ENCODE data around the gene STX2.

The STX2 gene

DNA sequence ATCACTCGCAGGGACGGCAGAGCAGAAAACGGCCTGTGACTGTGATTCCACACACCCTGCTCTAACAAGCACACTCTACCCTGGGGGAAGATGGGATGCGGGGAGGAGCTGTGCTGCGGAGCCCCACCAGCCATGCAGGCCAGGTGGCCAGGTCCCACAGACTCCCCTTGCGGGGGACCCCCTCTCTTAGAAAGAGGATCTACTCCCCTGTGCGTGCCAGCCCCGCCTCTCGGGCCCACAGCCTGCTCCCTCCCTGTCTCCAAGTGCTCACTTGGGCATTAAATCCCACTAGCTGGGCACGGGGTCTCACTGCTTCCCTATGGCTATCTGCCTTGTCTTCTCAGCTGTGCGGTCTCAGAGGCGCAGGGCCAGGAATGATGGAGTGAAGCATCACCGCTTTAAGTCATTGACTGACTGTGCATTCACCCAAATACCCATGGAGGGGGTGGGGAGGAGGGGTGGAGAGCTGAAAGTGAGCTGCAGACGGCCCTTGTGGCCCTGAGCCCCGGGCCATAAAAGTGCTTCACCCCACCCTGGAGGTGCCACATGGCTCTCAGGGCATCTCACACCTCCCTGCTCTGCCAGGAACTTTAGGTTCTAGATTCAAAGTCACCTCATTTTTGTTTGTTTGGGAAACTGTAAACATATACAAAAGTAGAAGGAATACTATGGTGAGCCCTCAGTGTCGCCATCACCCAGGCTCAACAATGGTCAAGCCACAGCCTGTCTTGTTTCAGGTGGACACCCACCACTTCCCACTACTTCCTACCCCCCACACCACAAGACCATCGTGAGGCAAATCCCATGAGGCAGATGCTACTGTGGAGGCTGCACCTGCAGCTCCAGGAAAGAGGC is 9.4 kb downstream of the STX2 start:
- no peak for DNase-seq

DNA sequence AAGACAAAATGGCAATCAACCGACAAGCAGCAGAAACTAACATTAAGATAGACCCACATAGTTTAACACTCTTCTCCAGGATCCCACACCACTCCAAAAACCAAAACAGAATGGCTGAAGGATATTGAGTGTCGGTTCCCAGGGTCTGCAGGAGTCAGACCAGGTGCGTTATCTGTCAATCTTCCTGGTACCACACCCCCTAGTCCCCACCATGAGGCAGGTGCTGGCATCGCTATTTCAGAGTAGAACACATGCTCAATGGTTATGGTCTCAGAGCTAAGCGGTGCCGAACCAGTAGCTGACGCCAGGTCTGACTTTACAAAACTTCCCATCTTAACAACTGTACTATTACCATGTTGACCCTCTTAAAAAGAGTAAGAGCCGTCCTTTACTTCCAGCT is 10.2 kb downstream of the STX2 start:
- DNase-seq = no peak

DNA sequence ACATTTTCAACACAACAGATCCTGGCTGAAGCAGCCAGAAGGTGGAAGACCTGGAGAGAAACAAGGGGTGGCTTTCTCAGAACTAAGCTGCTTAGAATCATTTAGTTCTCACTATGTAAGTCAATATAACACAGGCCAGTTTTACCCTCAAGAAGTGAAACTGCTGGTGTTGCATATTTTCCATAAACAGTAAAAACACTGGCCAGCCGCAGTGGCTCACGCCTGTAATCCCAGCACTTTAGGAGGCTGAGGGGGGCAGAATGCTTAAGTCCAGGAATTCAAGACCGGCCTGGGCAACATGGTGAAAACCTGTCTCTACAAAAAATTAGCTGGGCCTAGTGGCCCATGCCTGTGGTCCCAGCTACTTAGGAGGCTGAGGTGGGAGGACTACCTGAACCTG is 11.6 kb downstream of the STX2 start:
- DNase-seq = no peak

DNA sequence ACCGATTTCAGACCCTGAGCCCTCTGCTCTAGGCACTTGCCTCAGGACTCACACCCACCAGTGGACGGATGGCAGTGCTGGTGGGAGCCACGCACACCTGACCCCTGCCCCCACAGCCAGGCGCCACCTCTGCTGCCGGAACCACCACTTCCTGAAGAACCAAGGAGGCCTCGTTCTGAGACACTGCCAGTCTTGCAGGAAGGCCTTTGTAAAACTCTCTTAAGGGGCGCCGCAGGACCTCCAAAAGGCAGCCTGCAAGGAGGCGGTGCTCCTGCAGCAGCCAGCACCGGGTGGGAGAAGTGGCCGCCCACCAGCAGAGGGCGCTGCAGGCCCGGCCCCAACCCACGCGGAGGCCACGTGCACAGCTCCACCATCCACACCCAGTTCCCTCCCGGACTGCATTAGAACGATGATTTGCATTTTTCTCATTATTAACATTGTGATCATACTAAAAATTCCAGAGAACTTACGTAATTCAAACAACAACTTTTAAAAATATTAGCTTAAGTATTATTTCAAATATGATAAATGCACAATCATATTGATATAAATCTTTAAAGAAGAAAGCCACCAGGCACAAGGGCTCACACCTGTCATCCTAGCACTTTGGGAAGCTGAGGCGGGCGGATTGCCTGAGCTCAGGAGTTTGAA is 12.8 kb downstream of the STX2 start:
- DNase-seq = peak; percentile 74

DNA sequence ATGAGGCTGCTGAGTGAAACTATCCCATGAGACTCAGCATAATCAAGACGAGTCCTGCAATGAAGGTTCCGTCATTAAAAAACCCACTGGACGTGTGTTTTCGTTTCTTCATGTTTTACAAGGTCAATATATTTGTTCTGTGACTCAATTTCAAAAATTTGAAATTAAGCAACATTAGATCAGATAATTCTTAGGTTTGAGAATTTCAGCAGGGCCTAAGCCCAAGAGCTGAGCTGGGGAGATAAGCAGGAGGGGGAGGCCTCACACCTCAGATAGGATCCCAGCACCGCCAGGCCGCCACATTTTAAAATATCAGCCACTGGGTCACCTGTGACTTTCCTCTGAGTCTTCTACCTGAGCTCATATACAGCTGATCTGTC is 13.3 kb downstream of the STX2 start:
- no peak for DNase-seq

DNA sequence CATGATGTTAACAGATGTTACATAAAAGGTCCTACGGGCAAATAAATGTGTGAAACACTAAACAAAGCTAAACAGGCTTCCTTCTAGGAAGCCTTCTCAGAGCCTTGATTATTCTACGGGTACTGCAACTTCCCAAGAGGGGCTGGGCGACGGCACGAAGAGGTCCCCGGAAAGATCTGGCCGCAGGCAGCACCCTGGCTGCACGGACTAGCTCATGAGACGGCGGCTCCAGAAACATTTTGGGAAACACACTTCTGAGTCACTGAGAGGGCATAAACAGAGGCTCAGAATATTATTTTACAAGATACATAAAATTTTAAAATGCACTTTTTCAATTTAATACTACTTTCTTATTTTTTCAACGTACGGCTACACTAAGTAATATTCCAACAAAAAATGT is 19.4 kb downstream of the STX2 start:
- DNase-seq = no peak

DNA sequence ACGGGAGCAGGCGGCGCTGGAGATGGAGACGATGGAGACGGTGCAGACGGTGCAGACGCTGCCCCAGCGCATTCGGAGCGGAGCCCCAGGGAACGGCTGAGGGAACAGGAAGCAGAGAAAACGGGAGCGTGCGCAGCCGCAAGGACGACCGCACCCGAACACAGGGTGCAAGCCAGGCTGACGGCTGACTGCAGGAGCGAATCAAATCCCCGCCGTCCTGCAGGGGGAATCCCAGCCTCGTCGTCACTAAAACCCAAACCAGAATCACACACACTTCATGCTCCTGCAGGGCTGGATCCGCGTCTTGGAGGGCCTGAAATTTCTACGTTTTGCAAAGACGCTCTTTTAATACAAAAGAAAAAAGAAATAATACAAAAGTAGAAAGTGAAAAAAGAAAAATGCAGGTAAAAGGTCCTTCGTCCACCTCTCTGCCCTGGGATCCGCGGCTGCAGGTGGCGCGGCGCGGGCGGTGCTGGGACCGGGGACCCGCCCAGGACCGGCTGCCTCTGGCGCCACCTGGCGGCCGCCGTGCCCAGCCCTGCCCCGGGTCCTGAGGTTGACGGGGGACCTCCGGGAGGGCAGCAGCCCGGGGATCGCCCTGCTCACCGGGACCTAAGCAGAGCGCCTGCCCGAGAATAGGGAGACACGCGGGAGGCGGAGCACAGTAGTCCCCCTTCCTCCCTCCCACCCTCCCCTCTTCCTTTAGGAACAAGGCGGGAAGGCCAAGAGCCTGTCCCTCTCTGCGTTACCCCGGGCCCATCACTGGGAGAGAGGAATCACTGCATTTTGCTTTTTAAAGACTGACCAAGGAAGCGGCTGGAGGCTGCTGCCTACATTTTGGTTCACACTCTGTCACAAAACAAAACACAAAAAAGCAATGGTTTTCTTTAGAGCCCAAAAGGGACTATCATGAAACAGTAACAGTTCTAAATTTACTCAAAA is 20.1 kb downstream of the STX2 start:
- peak; percentile 78 for DNase-seq

DNA sequence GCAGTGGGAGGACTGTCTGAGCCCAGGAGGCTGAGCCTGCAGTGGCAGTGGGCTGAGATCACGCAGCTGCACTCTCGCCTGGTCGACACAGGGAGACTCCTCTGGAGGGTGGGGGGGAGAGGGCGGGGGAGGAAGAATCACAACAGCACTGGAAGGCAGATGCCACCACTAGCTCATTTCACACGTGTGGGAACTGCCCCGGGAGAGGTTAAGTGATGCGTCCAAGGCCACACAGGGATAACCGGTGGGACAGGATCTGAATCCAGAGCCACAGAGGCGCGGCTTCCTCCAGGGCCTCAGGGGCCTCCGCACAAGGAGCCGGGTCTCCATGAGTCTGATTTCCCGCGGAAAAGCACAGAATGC is 20.8 kb downstream of the STX2 start:
- peak; percentile 15 for DNase-seq

DNA sequence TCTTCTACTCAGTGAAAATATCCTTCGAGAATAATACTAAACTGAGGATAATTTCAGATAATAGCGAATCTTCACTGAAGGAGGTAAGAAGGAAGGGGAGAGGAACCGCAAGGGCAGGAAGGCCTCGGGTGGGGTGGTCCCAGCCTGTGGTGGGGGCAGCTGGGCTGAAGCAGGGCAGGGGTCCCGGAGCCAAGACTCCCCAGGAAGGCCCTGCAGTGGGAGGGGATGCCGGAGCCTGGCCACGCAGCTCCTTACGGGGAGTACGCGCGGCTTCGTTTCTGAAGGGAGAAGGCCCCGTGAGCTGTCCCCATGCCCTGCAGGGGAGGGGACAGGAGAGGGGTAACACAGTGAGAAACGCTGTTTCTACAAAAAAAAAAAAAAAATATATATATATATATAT is 21.2 kb downstream of the STX2 start:
- no peak for DNase-seq

DNA sequence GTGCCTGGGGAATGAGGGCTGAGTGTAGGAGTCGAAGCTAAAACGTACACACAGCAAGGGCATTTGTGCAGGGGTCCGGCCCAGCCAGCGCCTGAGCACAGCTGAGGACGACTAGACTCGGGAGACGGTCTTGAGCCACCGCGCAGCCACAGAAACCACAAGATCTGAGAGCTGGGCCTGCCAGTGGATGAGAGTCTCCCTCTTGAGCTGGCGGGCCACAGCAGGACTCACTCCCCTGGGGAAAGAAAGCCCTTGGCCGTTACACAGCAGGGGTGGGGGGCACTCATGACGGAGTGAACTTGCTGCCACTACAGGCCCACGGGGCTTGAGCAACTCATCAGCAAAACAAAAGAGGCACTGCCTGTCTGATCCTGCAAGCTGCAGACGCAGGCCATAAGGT is 23.0 kb downstream of the STX2 start:
- DNase-seq = no peak

DNA sequence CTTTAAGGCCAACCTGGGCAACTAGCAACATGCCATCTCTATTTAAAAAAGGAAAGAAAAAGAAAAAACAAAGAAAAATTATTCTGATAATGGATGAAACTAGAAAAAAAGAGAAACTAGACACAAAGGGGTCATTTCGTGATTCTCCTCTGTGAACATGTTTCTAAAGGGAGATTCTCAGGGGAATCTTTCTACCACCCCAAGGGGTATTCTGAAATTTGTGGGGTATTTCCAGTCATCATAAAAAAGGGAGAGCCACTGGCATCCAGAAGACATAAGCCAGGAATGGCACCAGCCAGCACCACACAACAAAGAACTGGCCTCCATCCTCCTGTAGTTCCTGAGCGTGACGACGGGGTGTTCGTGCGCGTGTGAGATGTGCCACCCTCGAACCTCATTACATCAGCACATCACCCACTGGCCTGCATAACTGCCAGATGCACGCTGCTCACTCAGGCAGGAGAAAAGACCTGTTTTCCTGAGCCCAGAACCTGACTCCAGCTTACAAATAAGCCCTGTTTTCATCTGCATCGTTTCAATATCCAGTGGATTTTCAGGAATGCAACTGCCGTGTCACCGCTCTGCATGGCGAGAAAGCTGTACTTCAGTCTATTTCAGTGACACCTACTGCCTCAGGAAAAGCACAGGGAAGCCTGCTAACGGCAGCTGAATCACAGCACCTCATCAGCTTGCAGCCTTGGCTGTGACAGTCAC is 23.9 kb downstream of the STX2 start:
- DNase-seq = no peak

DNA sequence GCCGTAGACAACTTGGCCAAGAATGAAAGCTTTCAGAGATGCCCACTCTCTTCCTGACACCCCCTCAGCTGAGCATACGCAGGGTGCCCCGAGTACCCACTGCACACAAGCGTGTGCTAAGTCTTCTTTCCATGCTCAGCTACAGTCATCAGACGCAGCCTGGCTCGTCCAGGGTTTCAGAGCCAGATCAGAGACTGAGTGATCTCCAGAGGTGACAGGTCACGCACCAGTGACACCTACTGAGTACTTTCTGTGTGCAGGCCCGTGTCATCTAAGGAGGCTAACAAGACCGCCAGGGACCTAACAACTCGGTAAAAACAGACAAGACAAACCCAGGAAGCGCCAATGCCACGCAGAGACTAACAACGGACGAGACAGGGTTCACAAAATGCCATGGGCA is 25.1 kb downstream of the STX2 start:
- no peak for DNase-seq

DNA sequence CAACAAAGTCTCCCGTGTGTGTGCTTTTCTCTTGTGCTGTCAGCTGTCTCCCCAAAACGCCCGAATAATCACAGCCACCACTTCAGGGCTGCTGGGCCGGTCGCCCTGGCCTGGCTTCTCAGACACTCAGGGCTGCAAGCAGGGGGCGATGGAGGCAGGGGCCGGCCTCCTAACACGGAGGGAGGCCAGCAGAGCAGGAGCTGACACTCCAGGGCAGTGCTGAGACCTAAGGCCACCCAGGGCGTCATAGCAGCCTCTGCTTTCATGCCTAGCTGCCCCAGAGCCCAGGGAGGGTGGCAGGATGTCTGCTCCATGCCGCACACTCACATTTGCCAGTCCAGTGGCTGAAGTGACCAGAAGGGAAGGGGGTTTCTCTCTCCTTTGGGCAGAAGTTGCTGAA is 25.6 kb downstream of the STX2 start:
- DNase-seq = no peak

DNA sequence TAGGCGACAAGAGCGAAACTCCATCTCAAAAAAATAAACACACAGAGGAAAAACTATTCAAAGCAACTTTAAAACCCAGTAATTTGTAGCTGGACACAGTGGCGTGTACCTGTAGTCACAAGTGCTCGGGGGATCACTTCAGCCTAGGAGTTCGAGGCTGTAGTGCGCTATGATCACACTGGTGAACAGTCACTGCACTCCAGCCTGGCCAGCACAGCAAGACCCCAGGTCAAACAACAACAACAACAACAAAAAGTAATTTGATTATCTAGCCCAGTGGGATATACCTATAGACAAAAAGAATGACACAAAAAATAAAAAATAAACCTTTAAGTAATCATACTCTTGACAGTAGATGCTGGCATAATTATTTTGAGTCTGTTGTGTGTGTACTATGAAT is 29.3 kb downstream of the STX2 start:
- DNase-seq = no peak

DNA sequence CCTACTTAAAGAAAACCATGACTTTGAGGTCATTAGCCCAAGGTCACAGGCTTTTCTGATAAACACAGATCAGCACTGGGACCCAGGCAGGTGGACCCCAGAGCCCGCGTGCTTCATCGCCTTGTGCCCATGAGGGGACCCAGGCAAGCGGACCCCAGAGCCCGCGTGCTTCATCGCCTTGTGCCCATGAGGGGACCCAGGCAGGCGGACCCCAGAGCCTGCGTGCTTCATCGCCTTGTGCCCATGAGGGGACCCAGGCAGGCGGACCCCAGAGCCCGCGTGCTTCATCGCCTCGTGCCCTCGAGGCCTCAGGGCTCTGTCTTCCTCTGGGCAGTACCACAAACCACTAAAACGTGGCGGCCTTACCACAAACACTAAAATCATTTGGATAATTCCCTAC is 31.7 kb downstream of the STX2 start:
- DNase-seq = no peak

DNA sequence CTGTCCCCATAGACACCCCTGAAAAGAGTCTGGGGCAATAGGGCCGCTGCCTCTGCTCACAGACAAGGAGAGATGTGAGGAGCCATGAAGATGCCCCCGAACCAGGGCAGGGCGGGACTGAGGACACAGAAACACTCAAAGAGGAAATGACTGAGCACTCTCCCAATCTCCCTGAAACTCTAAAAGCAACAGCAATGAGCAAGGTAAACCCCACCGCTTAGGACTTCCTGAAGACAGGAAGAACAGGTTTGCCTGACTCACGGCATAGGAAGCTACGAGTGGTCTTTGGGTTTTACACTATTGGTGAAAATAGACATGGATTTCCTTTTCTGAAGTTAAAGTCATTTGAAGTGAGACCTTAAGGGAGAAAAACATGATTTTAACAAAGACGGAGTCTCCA is 32.5 kb downstream of the STX2 start:
- no peak for DNase-seq

DNA sequence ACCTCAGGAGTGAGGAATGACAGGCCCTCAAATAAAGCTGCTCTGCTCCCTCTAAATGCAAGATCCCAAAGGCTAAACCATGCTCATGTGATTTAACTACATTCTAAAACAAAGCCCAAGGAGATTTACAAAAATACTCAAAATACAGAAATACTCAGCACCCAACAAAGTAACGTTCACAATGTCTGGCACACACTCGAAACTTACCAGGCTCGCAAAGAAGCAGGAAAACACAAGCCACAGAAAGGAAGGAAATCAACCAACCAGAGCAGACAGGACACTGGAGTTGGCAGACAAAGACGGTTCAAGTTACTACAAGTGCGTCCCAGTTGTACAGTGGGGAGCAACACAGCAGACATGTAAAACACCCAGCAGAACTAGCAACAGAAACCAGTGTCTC is 33.4 kb downstream of the STX2 start:
- no peak for DNase-seq

DNA sequence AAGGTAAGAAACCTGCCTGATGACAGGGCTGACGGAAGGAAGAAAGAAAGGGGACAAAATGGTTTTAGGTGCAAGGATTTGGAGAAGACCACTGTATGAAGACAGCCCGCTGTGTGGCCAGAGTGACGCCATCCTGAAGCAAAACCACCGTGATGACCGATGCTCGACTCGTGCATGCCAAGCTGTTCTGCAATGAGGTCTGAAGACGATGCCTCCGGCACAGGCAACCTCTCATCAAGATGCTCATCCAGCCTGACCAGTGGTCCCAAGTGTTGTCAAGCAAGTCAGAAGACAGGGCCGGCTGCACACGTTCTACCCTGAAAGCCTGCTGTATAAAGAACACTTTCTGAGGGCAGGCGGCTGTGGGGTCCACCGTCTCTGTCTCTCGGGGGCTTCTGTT is 34.8 kb downstream of the STX2 start:
- no peak for DNase-seq

DNA sequence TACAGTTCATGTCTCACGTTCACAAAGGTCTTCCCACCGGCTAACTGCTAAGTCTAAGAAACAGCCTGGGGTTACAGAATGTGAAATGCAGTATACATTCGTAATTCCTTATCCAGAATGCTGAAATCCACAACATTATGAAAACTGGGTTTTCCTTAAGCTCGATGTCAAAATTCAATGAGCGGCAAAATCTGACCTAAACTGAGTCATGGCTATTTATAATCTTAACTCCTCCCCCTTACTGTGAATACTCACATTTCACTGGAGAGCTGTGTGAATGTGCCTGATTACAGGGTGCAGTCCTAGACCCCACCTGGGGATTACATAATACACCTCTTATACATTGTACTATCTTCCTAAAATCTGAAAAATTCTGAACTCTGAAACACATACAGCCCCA is 35.3 kb downstream of the STX2 start:
- DNase-seq = no peak

DNA sequence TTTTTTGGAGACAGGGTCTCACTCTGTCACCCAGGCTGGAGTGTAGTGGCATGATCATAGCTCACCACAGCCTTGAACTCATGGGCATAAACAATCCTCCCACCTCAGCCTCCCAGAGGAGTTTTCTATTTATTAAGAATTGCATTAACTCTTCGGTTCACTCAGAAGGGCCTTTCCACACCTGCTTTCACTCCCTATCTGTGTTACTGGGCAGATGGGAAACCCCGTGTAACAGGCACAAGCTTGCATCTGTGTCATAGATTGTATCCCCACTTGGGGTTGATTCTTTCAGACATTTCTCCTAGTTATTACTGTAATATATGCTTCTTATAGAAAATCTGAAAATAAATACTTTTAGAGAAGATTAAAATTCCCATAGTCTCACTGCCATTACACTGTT is 38.7 kb downstream of the STX2 start:
- DNase-seq = no peak

DNA sequence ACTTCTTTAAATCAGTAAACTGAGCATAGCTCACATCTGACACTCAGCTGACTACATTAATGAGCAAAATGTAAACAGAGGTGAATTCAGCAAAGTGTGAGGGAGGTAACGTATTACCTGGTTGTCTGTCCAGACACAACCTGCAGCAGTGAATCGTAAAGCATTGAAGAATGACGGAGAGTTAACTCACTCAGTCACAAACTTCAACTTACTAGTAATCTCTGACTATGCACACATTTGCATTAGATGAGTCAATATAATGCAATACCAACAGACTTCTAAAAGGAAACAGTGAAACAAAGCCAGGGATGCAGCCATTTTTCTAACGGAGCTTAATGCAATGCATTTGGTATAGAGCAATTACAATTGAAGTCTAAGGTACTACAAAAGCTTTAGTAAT is 40.0 kb downstream of the STX2 start:
- no peak for DNase-seq

DNA sequence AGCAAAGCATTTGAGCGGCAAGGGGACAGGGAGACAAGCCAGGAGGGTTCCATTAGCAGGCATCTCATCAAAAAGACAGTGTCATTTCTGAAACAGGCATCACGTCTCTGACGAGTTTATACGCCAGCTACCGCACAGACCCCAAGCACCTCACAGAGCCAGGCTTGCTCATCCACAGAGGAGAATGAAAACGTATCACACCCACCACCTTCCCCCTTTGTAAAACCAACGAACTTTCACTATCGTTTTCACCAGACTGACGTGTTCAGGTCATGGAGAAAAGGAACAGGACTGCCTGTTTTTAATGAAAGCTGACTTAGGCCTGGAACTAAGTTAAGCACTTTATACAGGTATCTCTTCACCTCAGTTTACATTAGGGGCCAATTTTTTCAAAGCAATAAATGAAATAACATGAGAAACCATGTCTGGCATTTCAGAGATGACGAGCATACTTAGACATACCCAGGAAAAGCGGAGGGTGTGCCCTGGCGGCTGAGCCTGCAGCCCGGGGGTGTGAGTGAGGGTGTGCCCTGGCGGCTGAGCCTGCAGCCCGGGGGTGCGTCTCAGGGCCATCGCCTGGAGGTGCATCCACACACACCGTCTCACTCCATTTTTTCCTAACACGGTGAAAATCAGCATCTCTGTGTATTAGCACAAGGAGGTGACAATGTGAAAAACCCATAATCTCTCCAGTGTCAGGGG is 41.9 kb downstream of the STX2 start:
- DNase-seq = peak; percentile 31
